ENCODE results near the gene GSG1L.

- TF ChIP-seq CTCF (IDR thresholded peaks at IDR 0.05; ENCODE audit: low read depth, low read length, missing input control) (no peak), TAF1 (conservative IDR thresholded peaks at IDR 0.05) (no peak), HNF4A (conservative IDR thresholded peaks at IDR 0.05) (no peak)
Observed at GRCh38 chr16:27976990-27977389, 86.5 kb downstream of the GSG1L start.
